HG02642 (cell line): Measurements from ENCODE around the gene TTC21B.

Experiments used
- ATAC-seq: cut with Tn5 transposase; IDR thresholded peaks from one replicate; pipeline ENCODE4 v1.9.1; 2021; ENCODE audit warnings: mild to moderate bottlenecking; ENCODE audit not compliant: unreplicated experiment, poor library complexity

Gene TTC21B

DNA sequence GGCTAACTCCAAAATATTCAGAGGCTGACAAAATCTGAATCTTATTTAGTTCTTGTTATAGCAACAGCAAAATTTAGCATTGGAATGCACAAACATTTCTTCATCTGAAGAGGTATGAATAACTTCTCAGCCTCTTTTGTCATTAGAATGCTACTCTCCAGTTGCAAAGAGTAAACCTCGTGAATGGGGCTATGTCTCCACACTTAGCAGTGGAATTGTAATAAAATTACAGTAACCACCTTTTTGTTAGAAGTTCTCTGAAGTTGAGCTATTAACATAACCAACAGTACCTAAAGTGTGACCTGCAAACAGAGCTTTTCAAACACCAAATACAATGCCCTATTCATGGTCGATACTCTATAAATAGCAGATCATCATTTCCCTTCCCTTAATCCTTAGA is 109.4 kb downstream of the TTC21B start:
- no peak for ATAC-seq

DNA sequence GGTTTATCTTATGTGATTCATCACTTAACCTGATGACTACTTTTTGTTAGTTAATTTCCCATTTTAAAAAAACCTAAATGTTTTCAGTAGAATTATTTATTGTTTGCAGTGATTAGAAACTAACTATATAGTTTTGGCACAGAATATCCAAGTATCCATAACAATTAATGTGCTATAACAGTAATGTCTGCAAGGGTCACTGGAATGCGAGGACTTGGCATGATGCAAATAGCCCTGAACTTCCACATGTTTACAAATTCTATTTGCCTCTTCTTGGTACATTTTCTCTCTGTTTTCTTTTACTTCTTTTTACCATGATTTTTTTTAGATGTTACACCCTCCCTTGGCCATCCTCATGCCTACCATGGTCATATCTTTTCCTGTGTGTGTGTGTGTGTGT is 110.2 kb downstream of the TTC21B start:
- no peak for ATAC-seq

DNA sequence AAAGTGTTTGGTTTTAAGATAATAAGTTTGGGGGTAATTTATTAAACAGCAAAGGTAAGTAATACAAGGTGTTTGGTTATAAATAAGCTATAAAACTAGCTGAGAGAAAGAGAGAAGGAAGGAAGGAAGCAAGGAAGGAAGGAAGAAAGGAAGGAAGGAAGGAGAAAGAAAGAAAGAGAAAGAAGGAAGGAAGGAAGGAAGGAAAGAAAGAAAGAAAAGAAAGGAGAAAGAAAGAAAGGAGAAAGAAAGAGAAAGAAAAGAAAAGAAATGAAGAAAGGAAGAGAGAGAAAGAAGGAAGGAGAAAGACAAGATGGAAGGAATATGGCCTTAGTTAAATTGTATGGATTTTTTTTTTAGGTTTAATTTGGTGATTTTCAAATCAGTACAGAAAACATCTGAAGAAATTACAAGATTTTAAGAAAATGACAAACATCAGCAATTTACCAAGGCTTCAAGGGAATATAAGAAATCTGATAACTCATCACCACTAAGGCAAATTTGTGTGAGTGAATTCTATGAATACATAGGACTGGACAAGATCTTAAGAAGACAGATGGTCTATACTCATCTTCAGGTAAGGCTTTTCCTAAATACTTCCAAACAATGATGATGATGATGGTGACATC is 113.1 kb downstream of the TTC21B start:
- no peak for ATAC-seq

DNA sequence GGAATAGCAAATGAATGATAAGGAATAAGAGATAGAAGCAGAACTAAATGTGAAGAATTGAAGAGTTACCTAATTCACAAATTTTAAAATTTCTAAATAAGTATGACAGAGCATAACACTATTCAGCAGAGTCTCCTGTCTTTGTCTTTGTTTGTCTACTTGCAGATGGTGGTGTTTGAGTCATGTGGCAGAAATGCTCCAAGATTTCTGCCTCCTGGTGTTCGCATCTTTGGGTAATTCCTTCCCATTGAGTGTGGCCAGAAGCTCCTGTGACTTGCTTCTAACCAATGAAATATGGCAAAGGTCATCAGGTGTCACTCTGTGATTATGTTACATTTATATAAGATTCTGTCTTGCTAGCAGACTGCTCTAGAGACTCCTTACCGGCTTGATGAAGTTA is 114.0 kb downstream of the TTC21B start:
- no peak for ATAC-seq

DNA sequence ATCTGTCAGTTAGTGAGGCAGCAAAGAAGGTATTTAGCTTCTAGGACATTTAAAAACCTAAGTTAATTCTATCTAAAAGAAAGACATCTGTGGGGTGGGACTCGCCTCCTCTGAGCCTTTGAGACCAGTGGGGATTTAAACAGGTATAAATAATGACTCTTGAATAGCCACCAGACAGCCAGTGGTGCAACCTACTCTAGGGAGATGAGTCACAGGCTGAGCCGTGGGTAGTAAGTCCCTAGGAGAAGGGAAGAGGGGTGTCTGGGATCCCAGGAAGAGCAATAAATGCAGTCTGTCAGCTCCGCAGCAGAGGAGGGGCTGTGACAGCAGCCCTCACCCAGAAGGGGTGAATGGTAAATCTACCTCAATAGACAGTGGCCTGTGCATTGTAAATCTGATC is 116.5 kb downstream of the TTC21B start:
- ATAC-seq: no peak

DNA sequence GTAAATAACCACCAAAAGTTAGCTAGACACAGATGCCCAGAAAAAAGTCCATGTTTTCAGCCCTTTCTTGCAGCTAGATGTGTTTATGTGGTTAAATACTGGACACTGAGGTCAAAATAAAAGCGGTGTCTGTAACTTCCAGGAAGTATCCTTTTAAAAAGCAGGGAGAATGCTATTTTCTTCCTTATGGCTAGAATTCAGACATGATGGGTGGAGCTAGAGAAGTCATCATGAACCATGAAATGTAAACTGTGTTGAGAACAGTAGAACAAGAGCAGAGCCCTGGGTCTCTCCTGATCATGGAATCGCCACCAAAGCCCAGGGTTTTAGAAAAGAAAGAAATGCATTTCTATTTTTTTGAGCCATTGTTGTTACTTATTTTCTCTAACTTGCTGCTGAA is 118.2 kb downstream of the TTC21B start:
- ATAC-seq: no peak

DNA sequence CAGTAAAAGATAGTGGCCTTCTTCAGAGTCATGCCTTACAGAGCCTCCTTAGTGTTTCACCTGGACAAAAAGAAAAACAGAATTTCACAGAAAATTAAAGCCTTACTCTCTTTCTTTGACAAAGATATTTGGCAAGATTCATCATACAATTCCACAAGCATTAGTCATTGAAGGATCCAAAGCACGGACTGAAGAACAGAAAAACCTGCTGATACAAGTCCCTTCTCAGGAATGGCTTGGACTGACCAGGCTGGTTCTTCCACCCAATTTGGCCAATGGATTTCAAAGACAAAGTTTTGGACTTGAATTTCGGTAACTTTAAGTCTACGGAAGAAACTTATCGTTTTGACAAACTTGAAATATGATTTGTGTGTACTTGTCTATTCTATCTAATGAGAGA is 120.4 kb downstream of the TTC21B start:
- ATAC-seq: no peak

DNA sequence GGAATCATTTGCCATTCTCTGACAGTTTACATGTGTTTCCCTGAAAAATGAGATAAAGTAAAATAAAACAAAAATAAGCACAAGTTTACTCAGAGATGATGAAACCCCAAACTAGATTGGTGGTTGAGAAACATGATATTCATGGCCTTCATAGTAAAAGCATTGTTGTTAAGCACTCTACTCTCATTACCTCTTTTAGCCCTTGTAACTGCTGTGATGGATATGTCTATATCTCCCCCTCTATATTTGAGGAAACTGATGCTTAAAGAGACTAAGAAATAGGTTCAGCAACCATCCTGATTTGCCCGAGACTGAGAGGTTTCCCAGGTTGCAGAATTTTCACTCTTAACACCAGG is 125.7 kb downstream of the TTC21B start:
- ATAC-seq: no peak

DNA sequence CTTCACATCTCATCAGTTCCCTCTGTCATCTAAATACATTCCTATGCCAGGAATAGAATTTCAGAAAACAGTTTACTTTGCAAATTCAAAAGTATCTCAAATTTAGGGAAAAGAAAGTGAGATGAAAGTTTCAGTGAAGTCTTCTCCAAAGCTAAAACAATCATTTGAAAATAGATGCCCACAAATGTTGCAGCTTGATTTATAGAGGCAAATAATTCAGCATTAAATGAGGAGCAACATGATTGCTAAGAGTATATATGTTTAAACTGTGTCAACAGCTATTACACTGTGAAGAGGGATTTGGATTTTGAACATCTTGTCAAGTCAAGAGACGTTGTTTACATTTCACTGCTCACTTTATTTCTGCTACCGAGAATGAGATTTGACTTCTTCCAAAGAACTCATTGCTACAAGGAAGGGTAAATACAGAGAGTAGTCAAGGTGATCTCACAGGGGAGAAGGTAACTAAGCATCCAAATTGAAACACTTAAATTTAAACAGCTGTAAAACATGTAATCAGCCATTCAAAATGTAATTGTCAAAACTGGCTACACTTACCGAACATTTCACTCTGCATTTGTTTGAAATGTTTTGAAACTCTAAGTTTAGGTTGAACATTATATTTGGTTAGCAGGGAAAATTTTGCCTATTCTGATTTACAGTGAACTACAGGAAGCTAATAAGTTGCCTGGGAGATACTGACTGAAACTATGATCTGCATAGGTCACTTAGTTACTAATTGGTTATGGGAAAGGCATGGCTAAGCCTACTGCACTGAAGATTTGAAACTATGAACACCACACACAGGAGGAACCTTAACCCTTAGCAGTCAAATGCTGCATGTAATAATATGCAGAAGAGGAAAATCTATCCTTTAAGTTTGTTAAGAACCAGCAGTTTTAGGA is 126.3 kb downstream of the TTC21B start:
- ATAC-seq: peak; percentile 70

DNA sequence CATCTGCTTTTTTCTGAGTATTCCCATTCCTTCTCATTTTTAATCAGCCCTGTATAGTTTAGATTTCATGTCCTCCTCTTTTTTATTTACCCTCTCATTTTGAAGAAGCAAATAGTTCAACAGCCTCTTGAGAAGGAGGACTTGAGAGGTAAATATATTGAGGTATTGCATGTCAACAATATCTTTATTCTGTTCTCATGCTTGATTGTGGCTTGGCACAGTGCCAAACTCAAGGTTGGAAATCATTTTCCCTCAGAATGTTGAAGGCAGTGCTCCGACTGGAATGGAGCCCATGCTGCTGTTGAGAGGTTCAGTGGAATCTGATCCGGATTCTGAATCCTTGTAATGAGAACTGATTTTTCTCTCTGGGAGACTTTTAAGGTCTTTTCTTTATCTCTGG is 128.5 kb downstream of the TTC21B start:
- ATAC-seq: no peak
